Measurements from ENCODE around the gene WDHD1.

DNA sequence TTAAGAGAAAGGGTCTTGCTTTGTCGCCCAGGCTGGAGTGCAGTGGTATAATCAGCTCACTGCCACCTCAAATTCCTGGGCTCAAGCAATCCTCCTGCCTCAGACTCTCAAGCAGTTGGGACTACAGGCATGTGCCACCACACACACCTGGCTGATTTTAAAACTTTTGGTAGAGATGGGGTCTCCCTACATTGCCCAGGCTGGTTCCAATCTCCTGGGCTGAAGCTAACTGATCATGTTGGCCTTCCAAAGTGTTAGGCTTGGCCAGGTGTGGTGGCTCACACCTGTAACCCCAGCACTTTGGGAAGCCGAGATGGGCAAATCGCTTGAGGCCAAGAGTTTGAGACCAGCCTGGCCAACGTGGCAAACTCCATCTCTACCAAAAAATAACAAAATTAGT, 80.4 kb downstream of the WDHD1 start:
- no peak for TF ChIP-seq CTCF (conservative IDR thresholded peaks at IDR 0.05 in 1 of 2, IDR thresholded peaks at IDR 0.05 in 1 of 2; ENCODE audit: extremely low read depth in 1 of 2, insufficient read depth in 1 of 2, low read depth in 1 of 2, low read length in 2 of 2)
- no peak for TF ChIP-seq EZH2 (IDR thresholded peaks at IDR 0.05; ENCODE audit: borderline replicate concordance, low read length)

All from mammary epithelial cell (primary cell).